Measurements from ENCODE around the gene HMGCL.
A peak's percentile ranks its signal among the peaks of the same experiment; 100 is the strongest.
"Not testable (repeated sequence)": the region's sequence is repeated elsewhere in the genome, so short reads cannot be mapped to it uniquely, and the experiment has no call there.

The HMGCL gene

GRCh38 chr1:23797478-23798448, 27.5 kb downstream of the HMGCL start:
- DNase-seq = no peak

GRCh38 chr1:23796466-23797271, 28.6 kb downstream of the HMGCL start:
- DNase-seq = no peak

DNA sequence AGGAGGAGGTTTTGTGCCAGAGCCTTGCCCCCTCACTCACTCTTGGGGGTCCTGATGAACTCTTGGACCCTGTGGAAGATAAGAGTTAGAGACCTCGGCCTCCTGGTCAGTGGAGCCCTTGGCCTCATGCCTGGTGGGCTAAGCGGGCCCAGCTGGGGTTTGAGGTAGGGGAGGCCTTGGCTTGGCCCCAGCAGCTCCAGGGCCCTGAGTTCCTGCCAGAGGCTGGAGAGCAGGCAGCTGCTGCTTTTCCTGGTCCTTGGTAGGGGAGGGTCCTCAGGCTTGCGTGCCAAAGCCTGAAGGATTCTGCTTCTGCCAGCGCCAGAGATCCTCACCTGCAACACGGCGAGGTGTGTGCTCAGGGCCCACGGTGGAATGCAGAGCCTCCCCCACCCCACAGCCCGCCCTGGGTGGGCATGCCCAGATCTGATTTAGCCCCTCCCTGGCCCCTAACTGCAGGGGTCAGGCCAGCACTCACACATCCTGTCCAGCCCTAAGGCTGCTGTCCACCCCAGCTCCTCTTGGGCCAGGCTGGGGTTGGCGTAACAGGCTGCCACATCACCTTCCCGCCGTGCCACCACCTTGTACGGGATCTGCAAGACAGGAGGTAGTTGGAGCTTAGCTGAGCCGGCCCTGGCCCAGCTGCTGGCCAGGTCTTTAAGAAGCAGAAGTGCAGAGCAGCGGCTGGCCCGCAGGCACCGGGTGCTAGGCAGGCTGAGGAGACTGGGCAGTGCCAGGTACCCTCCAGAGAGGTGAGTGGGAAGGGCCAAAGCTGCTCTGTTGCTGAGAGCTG, 29.4 kb downstream of the HMGCL start:
- DNase-seq = no peak

DNA sequence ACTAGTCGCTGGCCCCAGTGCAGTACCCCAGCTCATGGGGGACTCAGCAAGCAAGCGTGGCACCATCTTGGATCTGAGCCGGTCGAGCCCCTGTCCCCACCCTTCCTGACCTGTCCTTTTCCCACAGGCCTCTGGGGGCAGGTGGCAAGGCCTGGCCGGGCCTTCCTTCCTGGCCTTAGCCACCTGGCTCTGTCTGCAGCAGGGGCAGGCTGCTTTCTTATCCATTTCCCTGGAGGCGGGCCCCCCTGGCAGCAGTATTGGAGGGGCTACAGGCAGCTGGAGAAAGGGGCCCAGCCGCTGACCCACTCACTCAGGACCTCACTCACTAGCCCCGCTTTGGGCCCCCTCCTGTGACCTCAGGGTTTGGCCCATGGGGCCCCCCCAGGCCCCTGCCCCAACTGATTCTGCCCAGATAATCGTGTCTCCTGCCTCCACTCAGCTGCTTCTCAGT, 30.5 kb downstream of the HMGCL start:
- DNase-seq = not testable (repeated sequence)

DNA sequence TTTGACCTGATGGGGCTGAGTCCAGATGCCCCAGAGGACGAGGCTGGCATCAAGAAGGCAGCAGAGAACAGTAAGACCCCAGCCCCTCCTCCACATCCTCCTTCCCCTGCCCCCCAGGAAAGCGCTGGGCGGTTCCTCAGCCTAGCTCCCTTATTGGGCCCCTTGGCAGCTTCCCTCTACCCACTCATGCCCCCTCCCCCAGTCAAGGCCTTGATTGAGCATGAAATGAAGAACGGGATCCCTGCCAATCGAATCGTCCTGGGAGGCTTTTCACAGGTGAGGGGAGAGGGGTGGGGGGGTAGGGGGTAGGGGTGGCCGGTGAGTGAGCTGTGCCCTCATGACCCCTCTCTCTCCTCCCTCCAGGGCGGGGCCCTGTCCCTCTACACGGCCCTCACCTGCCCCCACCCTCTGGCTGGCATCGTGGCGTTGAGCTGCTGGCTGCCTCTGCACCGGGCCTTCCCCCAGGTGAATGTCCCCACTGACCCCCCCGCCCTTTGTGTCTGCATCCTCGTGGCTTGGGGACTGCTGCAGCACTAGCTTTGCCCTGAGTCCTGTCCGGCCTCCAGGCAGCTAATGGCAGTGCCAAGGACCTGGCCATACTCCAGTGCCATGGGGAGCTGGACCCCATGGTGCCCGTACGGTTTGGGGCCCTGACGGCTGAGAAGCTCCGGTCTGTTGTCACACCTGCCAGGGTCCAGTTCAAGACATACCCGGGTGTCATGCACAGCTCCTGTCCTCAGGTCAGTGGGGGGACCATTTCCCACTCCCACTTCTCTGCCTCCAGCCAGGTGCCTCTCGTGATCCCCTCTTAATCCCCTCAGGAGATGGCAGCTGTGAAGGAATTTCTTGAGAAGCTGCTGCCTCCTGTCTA, 31.1 kb downstream of the HMGCL start:
- no peak for DNase-seq

DNA sequence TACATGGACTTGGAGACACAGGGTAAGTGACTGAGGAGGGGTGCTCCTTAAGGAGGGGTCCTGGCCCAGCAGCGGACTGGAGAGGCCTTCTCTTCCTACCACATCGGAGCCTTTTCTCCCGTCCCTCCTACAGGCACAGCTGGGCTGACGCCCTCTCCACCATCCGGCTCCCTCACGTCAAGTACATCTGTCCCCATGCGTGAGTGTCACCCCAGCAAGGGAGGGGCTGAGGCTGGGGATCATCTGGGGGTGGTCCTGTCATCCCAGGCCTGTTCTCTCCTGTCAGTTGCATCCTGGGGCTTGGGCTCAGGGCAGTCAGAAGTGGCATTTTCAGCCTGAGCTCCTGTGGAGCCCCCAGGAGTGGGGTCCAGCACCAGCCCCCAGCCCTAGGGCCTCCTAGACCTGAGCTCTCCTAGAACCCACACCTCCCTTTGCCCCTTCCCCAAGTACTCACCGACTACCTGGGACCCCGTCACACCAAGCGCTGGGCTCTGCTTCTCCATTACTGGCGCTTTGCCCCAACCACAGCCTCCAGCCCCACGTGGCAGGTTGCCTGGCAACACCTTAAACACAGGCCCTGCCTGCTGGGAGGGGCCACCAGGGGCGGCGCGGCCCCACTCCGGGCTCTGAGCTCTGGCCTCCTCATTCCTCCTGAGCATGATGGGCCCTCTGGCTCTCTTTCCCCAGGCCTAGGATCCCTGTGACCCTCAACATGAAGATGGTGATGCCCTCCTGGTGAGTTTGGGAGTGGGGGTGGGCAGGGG, 32.0 kb downstream of the HMGCL start:
- DNase-seq = peak; percentile 37

GRCh38 chr1:23792151-23792945, 32.9 kb downstream of the HMGCL start:
- no peak for DNase-seq

DNA sequence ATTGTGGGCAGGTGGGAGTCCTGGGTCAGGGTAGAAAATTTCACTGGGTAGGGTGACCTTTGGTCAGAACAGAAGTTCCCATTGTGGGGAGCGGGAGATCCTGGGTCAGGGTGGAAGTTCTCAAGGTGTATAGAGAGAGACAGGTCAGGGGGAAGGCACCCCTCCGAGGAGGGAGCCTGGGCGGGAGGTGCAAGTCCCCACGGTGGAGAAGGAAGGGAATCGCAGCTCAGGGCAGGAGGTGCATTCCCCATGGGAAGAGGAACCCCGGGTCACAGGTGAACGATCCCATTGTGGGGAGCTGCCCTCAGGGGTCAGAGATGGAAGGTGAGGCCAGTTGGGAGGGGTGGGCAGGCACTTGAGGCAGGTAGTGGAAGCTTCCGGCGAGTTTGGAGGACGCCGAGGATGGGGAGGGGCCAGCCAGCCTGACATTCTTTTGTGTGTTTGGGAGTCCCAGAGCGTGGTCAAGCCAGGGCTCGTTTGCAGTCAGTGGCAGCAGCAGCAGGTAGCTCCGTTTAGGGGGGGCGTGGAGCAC, 33.6 kb downstream of the HMGCL start:
- DNase-seq = no peak

GRCh38 chr1:23790696-23791515, 34.3 kb downstream of the HMGCL start, which contains the start of gene LYPLA2:
TSS of gene LYPLA2 (plus strand) at chr1:23791145. CDS start at chr1:23792683, 1,538 bp downstream.
- DNase-seq = peak; percentile 88

DNA sequence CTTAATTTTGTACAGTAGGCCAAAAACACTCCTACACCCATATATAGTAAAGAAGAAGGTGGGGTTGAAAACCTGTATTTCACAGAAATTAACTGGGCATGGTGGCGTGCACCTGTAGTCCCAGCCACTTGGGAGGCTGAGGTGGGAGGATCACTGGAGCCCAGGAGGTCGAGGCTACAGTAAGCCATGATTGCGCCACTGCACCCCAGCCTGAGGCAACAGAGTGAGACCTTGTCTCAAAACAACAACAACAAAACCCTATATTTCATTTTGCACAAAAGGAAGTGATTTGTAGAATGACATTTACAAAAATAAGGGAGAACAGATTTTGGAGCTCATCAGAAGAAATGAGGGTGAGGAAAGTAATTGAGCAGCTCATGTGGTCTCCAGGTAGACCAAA, 36.5 kb downstream of the HMGCL start:
- DNase-seq = no peak

GRCh38 chr1:23787701-23788100, 37.5 kb downstream of the HMGCL start:
- DNase-seq = no peak

- no peak for DNase-seq
These were observed 40.4 kb downstream of the HMGCL start for GRCh38 chr1:23784846-23785245.

DNA sequence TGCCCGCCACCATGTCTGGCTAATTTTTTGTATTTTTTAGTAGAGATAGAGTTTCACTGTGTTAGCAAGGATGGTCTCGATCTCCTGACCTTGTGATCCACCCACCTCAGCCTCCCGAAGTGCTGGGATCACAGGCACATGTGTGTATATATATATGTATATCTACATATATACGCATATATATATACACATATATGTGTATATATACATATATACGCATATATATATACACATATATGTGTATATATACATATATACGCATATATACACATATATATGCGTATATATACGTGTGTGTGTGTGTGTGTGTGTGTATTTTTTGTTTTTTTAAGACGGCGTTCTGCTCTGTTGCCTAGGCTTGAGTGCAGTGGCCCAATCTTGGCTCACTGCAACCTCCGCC, 42.1 kb downstream of the HMGCL start:
- not testable (repeated sequence) for DNase-seq

GRCh38 chr1:23779826-23780371, 45.3 kb downstream of the HMGCL start:
- DNase-seq = no peak

DNA sequence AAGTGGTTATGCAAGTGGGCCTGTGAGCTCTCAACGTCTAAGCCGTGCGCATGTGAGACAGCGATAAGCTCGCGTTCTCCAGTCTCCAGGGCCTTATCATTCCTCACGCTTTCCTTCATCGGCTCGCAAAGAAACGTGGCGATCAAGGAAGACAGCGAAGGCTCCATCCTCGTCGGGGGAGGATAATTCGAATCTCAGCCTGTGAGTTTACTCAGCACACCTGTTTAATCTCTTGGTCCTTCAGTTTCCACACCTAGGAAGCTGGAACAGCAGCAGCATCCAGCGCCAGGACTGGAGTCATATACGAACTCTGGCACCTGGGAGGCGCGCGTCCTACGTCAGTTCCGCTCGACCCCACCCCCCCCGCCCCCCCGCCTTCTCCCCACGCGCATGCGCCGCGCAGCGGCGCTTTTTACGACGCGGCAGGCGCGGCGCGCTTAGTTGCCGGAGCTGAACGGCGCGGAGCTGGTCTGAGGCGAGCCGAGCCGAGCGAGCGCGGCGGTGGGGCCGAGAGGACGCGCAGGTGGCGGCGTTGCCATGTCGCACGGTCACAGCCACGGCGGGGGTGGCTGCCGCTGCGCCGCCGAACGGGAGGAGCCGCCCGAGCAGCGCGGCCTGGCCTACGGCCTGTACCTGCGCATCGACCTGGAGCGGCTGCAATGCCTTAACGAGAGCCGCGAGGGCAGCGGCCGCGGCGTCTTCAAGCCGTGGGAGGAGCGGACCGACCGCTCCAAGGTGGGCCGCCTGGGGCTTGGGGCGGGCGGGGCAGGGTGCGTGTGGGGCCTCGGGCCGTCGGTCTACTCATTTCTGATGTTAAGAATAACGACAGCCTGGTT, 47.0 kb downstream of the HMGCL start, which contains the start of gene PITHD1:
TSS of gene PITHD1 (plus strand) at position 440 of the 836 bp plus-strand sequence. CDS start at position 538, 98 bp downstream.
- DNase-seq = peak; percentile 78

GRCh38 chr1:23776217-23776616, 49.0 kb downstream of the HMGCL start:
- no peak for DNase-seq

DNA sequence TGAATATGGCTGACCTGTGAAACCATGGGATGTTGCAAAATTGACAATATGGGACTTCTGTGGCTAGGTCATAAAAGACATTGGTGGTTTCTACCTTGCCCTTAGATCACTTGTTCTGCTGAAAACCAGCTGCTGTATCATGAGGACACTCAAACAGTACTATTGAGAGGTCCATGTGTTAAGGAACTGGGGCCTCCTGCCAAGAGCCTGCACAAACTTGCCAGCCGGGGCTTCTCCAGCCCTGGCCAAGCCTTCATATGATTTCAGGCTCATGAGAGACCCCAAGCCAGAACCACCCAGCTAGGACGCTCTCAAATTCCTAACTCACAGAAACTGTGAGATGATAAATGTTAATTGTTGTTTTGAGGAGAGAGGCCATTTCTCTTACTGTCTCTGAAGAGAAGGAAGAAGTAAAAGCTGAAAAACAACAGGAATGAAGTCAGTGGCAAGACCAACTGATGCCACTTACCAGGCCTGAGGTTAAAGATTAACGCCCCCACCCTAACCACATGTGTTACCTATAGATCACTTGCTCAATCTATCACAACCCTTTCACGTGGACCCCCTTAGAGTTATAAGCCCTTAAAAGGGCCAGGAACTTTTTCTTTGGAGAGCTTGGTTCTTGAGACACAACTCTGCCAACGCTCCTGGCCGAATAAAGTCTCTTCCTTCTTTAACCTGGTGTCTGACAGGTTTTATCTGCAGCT, 50.9 kb downstream of the HMGCL start:
- no peak for DNase-seq
